DOHH2 (cell line): Measurements from ENCODE around the gene PTPRT.

ENCODE experiments used
- H3F3A ChIP-seq: fragments of 200-600 bp; sonication (generic), shearing (Covaris generic); 2 replicates; pipeline ENCODE4 v1.6.0; 2016; ENCODE audit warnings: antibody characterized with exemption, mild to moderate bottlenecking; ENCODE audit not compliant: control insufficient read depth, insufficient read depth
- H3K27ac ChIP-seq: fragments of 200-600 bp; sonication (generic); 2 replicates; pipeline ENCODE4 v1.5.1; 2014; ENCODE audit warnings: low read depth, mild to moderate bottlenecking, low read length, moderate library complexity
- H3K27me3 ChIP-seq: fragments of 200-600 bp; sonication (generic); 2 replicates; pipeline ENCODE4 v1.6.1; 2014; ENCODE audit warnings: mild to moderate bottlenecking, low read length, mixed read lengths; ENCODE audit not compliant: control insufficient read depth
- H3K36me3 ChIP-seq: fragments of 200-600 bp; sonication (generic); 2 replicates; pipeline ENCODE4 v1.6.1; 2014; ENCODE audit warnings: mild to moderate bottlenecking, low read length, moderate library complexity, mixed read lengths; ENCODE audit not compliant: control insufficient read depth
- H3K4me1 ChIP-seq: fragments of 200-600 bp; sonication (generic); 2 replicates; pipeline ENCODE4 v1.6.1; 2014; ENCODE audit warnings: mild to moderate bottlenecking, low read length, mixed read lengths; ENCODE audit not compliant: control insufficient read depth
- H3K4me2 ChIP-seq: fragments of 200-600 bp; sonication (generic); 2 replicates; pipeline ENCODE4 v1.6.0; 2014; ENCODE audit warnings: mild to moderate bottlenecking, low read length, moderate library complexity
- H3K4me3 ChIP-seq: fragments of 200-600 bp; sonication (generic); 2 replicates; pipeline ENCODE4 v1.5.1; 2014; ENCODE audit warnings: mild to moderate bottlenecking, low read length, mixed read lengths
- H3K79me2 ChIP-seq: fragments of 200-600 bp; sonication (generic); 2 replicates; pipeline ENCODE4 v1.6.1; 2014; ENCODE audit warnings: mild to moderate bottlenecking, low read length, mixed read lengths; ENCODE audit not compliant: control insufficient read depth
- H3K9me2 ChIP-seq: fragments of 200-600 bp; sonication (generic); replicated peaks from 2 replicates; pipeline ENCODE4 v1.6.1; 2014; ENCODE audit warnings: mild to moderate bottlenecking, low read length, mixed read lengths; ENCODE audit not compliant: control insufficient read depth
- H3K9me3 ChIP-seq: fragments of 200-600 bp; sonication (generic); 2 replicates; pipeline ENCODE4 v1.6.1; 2014; ENCODE audit warnings: antibody characterized with exemption, low read length, mixed read lengths; ENCODE audit not compliant: control insufficient read depth, insufficient read depth
- H4K20me1 ChIP-seq: fragments of 200-600 bp; sonication (generic); 2 replicates; pipeline ENCODE4 v1.6.0; 2014; ENCODE audit warnings: low read depth, mild to moderate bottlenecking, antibody characterized with exemption, low read length, moderate library complexity; ENCODE audit not compliant: control insufficient read depth, insufficient read depth
- CTCF ChIP-seq: fragments of 200-600 bp; sonication (generic); IDR thresholded peaks from one replicate; pipeline ENCODE4 v1.5.1; 2014; ENCODE audit warnings: antibody characterized with exemption, mild to moderate bottlenecking, low read depth, low read length; ENCODE audit not compliant: poor library complexity, severe bottlenecking
- EZH2phosphoT487 ChIP-seq: fragments of 200-600 bp; sonication (generic); IDR thresholded peaks from 2 replicates; pipeline ENCODE4 v1.6.1; 2017; ENCODE audit warnings: borderline replicate concordance, mild to moderate bottlenecking, antibody characterized with exemption, low read length, moderate library complexity, mixed read lengths

The PTPRT gene

GRCh38 chr20:42576167-42576566 is 613.5 kb downstream of the PTPRT start:
- Histone ChIP-seq H3K79me2 (no peaks in the 10 kb centered on the region), H3K27me3 (no peaks in the 10 kb centered on the region), H3K4me3 (no peak overlapping the region), H3K27ac (no peak overlapping the region), H3K36me3 (no peaks in the 10 kb centered on the region), H3K9me2 (no peaks in the 10 kb centered on the region), H3K9me3 (no peaks in the 10 kb centered on the region), H3K4me2 (no peak overlapping the region), H4K20me1 (no peaks in the 10 kb centered on the region), H3F3A (no peaks in the 10 kb centered on the region), H3K4me1 (no peaks in the 10 kb centered on the region)
- TF ChIP-seq CTCF = no peak
- TF ChIP-seq EZH2phosphoT487 = no peak

DNA sequence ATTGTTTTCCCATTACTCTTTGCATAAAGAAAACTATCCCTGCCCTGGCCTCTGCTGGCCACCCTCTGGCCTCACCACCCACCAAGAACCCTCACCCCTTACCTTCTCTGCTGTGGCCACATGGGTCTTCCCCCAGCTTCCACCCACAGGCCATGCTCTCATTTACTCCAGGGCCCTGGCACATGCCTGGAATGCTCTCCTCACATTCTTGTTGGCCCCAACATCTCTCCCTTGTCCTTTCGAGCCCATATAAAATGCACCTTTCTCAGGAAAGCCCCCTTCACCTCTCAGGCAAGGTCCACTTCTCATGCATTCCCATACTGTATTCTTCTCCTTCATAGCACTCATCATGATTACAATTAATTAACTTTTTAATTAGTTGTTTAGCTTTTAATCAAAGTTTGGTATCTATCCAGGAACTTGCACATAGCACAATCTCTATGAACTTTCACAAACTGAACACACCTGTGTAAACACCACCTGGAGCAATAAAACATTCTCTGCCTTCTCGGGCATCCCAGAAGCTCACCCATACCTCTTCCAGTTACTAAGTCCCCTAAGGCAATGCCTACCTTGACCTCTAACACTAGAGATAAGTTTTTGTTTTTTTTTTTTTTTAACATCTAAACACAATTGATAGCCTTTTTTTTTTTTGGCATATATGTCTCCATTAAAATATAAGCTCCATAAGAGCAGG is 617.2 kb downstream of the PTPRT start:
- no peaks in the 10 kb centered on the region for H3K79me2 ChIP-seq
- TF ChIP-seq CTCF (no peak), EZH2phosphoT487 (no peak)
- no peaks in the 10 kb centered on the region for H3K9me2 ChIP-seq
- H3K9me3 ChIP-seq = no peaks in the 10 kb centered on the region
- H3K27me3 ChIP-seq = no peaks in the 10 kb centered on the region
- no peak overlapping the region for H3K4me2 ChIP-seq
- no peak overlapping the region for H3K4me3 ChIP-seq
- no peaks in the 10 kb centered on the region for H3K36me3 ChIP-seq
- H3F3A ChIP-seq = no peaks in the 10 kb centered on the region
- H3K4me1 ChIP-seq = no peaks in the 10 kb centered on the region
- no peak overlapping the region for H3K27ac ChIP-seq
- no peaks in the 10 kb centered on the region for H4K20me1 ChIP-seq

DNA sequence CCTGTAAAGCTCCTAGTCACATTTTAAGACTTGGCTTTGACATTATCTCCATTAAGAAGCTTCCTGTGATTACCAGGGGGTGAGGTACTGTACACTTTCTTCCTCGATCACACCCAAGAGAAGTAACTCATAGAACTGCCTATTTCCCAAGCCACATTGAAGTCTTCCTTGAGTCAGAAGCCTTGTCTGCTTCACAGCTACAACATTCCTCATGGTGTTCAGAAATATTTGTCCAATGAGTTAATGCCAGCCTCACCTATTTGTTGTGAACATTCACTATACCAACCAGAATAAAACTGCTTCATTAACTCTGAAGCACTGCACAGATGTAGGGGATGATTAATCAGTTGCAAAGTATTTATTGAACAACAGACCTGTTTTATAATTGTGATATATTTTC is 622.3 kb downstream of the PTPRT start:
- Histone ChIP-seq H3K4me2 (no peak overlapping the region), H3K4me3 (no peak overlapping the region), H3K4me1 (no peaks in the 10 kb centered on the region), H3F3A (no peaks in the 10 kb centered on the region), H4K20me1 (no peaks in the 10 kb centered on the region), H3K27ac (no peak overlapping the region), H3K9me3 (no peaks in the 10 kb centered on the region), H3K36me3 (no peaks in the 10 kb centered on the region), H3K79me2 (no peaks in the 10 kb centered on the region), H3K9me2 (no peaks in the 10 kb centered on the region), H3K27me3 (no peaks in the 10 kb centered on the region)
- TF ChIP-seq EZH2phosphoT487 (no peak), CTCF (no peak)
